Body of pancreas (tissue), 4 donors: ENCODE data around the gene MPHOSPH6. TPM values are rescaled to one million over a fixed set of nuclear protein-coding genes. Genes with fewer than 3 reads are reported as not detected.
"Not testable (repeated sequence)": the region's sequence is repeated elsewhere in the genome, so short reads cannot be mapped to it uniquely, and the experiment has no call there.

ENCODE experiments used
- ATAC-seq: fragments of 150-250 bp; one replicate; pipeline ENCODE4 v1.9.1; 2016
- DNase-seq, 4 donors: peaks; one replicate each; pipeline ENCODE4 v3.0.0-alpha.2; 2019
- H3K27ac ChIP-seq, 4 donors: fragments of 200-600 bp; sonication (generic); 1 replicate in 3 of 4; 2 replicates in 1 of 4; pipeline versions ENCODE4 v1.5.1 to v1.6.1; 2016 to 2019; ENCODE audit warnings: mild to moderate bottlenecking in 1 of 4, mixed read lengths in 1 of 4, moderate library complexity in 1 of 4
- H3K27me3 ChIP-seq, 2 donors: fragments of 200-600 bp; sonication (generic); one replicate each; pipeline ENCODE4 v1.6.0; 2016; ENCODE audit warnings: mild to moderate bottlenecking in 1 of 2
- H3K36me3 ChIP-seq, 2 donors: fragments of 200-600 bp; sonication (generic); replicated peaks in 1 of 2; 2 replicates each; pipeline ENCODE4 v1.5.1; 2016; ENCODE audit warnings: low read depth in 2 of 2; ENCODE audit not compliant: insufficient read depth in 1 of 2
- H3K4me1 ChIP-seq: fragments of 200-600 bp; sonication (generic); one replicate; pipeline ENCODE4 v1.6.0; 2016
- H3K4me3 ChIP-seq, 2 donors: fragments of 200-600 bp; sonication (generic); 1 replicate in 1 of 2; 2 replicates in 1 of 2; pipeline ENCODE4 v1.5.1; 2016 to 2019
- H3K9me3 ChIP-seq, 3 donors: fragments of 200-600 bp; sonication (generic); 1 replicate in 2 of 3; 2 replicates in 1 of 3; pipeline ENCODE4 v1.5.1; 2016
- CTCF ChIP-seq, 7 experiments: fragments of 450-650 bp in 4 of 7; fragments of 200-600 bp in 3 of 7; sonication (generic) in 3 of 7; IDR thresholded peaks; one replicate each; pipeline ENCODE4 v1.5.1; 2016 to 2019; ENCODE audit warnings: antibody characterized with exemption in 7 of 7
- POLR2A ChIP-seq, 3 donors: fragments of 450-650 bp; IDR thresholded peaks; one replicate each; pipeline ENCODE4 v1.6.1; 2016; ENCODE audit warnings: antibody characterized with exemption in 3 of 3, mild to moderate bottlenecking in 2 of 3
- WGBS, 2 donors: methylation state at CpG; one replicate each; pipeline ENCODE4 v1.1.5; 2017; 5-methylcytosine and 5-hydroxymethylcytosine counted together
- intact Hi-C: fragments of 100-400 bp; cut with DNase I; formaldehyde crosslinking; loops from one replicate; pipeline ENCODE4 v1.15.1; 2023
- total RNA-seq, 2 donors: library from RNA; depleted of rRNA; stranded (reverse); fragments of >200 nt; gene quantifications; one replicate each; pipeline ENCODE4 v1.1.0, GENCODE V29; 2016

MPHOSPH6 gene
- 10 to 100 TPM; 13.5 to 21.0 TPM for total RNA-seq

GRCh38 chr16:82169861-82170845 lies at the start of gene MPHOSPH6:
Gene MPHOSPH6 (minus strand): TSS chr16:82170224. CDS start chr16:82170175, 49 bp downstream.
- ATAC-seq (peak; percentile 99), DNase-seq (peak; percentile 91 to 93 (median 92))
- Histone ChIP-seq H3K36me3 (no peaks in the 10 kb centered on the region), H3K27me3 (no peaks in the 10 kb centered on the region), H3K27ac (peak within 1 kb of the TSS in 3 of 4 donors; percentile 28 to 80 (median 70)), H3K9me3 (no peaks in the 10 kb centered on the region), H3K4me1 (peaks cover 20% of the 10 kb centered on the region), H3K4me3 (peak within 1 kb of the TSS; percentile 24 to 85)
- intact Hi-C loops = no loop called here
- TF ChIP-seq CTCF (IDR thresholded peaks at IDR 0.05) (peak in 5 of 7 experiments; percentile 19 to 51 (median 40)), POLR2A (IDR thresholded peaks at IDR 0.05) (peak; percentile 38 to 75 (median 43))
- 1% methylated on average over 32 to 83 of the region's 89 CpGs for WGBS, 2 donors

GRCh38 chr16:82219298-82219697 lies 49.3 kb upstream of the MPHOSPH6 start:
- WGBS, 2 donors = 67 to 69% methylated on average over 12 of the region's 12 CpGs
- no peak for TF ChIP-seq CTCF (IDR thresholded peaks at IDR 0.05)
- no peak for TF ChIP-seq POLR2A (IDR thresholded peaks at IDR 0.05)
- H3K27ac ChIP-seq = no peak overlapping the region
- H3K9me3 ChIP-seq = no peaks in the 10 kb centered on the region
- no peak overlapping the region for H3K4me3 ChIP-seq
- intact Hi-C loops = no loop called here
- H3K36me3 ChIP-seq = no peaks in the 10 kb centered on the region
- no peaks in the 10 kb centered on the region for H3K27me3 ChIP-seq
- no peak for ATAC-seq
- no peak for DNase-seq
- H3K4me1 ChIP-seq = no peaks in the 10 kb centered on the region

- H3K4me1 ChIP-seq, H3K27ac ChIP-seq, H3K27me3 ChIP-seq, H3K9me3 ChIP-seq, intact Hi-C loops, DNase-seq, ATAC-seq, H3K36me3 ChIP-seq, H3K4me3 ChIP-seq: not testable (repeated sequence)
- 79 to 81% methylated on average over 8 to 9 of the region's 9 CpGs for WGBS, 2 donors
These were observed 39.3 kb upstream of the MPHOSPH6 start for GRCh38 chr16:82209314-82209713.

- H3K4me3 ChIP-seq = no peak overlapping the region
- DNase-seq (no peak), ATAC-seq (no peak)
- H3K36me3 ChIP-seq = no peaks in the 10 kb centered on the region
- intact Hi-C loops = no loop called here
- no peaks in the 10 kb centered on the region for H3K4me1 ChIP-seq
- no peaks in the 10 kb centered on the region for H3K27me3 ChIP-seq
- no peak overlapping the region for H3K27ac ChIP-seq
- no peak for TF ChIP-seq POLR2A (IDR thresholded peaks at IDR 0.05)
- TF ChIP-seq CTCF (IDR thresholded peaks at IDR 0.05) = no peak
- no peaks in the 10 kb centered on the region for H3K9me3 ChIP-seq
These were observed 33.2 kb upstream of the MPHOSPH6 start for GRCh38 chr16:82203198-82203597.

- intact Hi-C loops = no loop called here
- TF ChIP-seq CTCF (IDR thresholded peaks at IDR 0.05) = no peak
- no peak for TF ChIP-seq POLR2A (IDR thresholded peaks at IDR 0.05)
- H3K9me3 ChIP-seq = no peaks in the 10 kb centered on the region
- WGBS, 2 donors = 18 to 62% methylated on average over 1 of the region's 1 CpG
- no peak overlapping the region for H3K27ac ChIP-seq
- ATAC-seq = no peak
- no peaks in the 10 kb centered on the region for H3K4me1 ChIP-seq
- no peak for DNase-seq
- H3K4me3 ChIP-seq = no peak overlapping the region
- no peaks in the 10 kb centered on the region for H3K27me3 ChIP-seq
- H3K36me3 ChIP-seq = no peaks in the 10 kb centered on the region
These were observed 31.9 kb upstream of the MPHOSPH6 start for GRCh38 chr16:82201926-82202325.
